ENCODE measurements around the gene SNX8.

Gene SNX8

GRCh38 chr7:2223321-2223720 lies 90.9 kb downstream of the SNX8 start:
- no peak for TF ChIP-seq CTCF (IDR thresholded peaks at IDR 0.05; ENCODE audit: insufficient read depth, low read depth, low read length, missing control alignments)
- DNase-seq (ENCODE audit: low read depth): no peak
- no peak overlapping the region for H3K4me3 ChIP-seq (ENCODE audit: low read length)

GRCh38 chr7:2222516-2222915 lies 91.7 kb downstream of the SNX8 start:
- no peak overlapping the region for H3K4me3 ChIP-seq (ENCODE audit: low read length)

GRCh38 chr7:2220954-2221353 lies 93.3 kb downstream of the SNX8 start:
- no peak for TF ChIP-seq CTCF (IDR thresholded peaks at IDR 0.05; ENCODE audit: insufficient read depth, low read depth, low read length, missing control alignments)
- H3K4me3 ChIP-seq (ENCODE audit: low read length): no peak overlapping the region
- no peak for DNase-seq (ENCODE audit: low read depth)

More at GRCh38 chr7:2222516-2222915, 91.7 kb downstream of the SNX8 start:
- TF ChIP-seq CTCF (IDR thresholded peaks at IDR 0.05; ENCODE audit: insufficient read depth, low read depth, low read length, missing control alignments): no peak
- DNase-seq (ENCODE audit: low read depth): no peak

GRCh38 chr7:2220506-2220905 lies 93.7 kb downstream of the SNX8 start:
- no peak for DNase-seq (ENCODE audit: low read depth)
- no peak for TF ChIP-seq CTCF (IDR thresholded peaks at IDR 0.05; ENCODE audit: insufficient read depth, low read depth, low read length, missing control alignments)
- H3K4me3 ChIP-seq (ENCODE audit: low read length): no peak overlapping the region

GRCh38 chr7:2220030-2220429 lies 94.2 kb downstream of the SNX8 start:
- DNase-seq (ENCODE audit: low read depth): no peak
- no peak overlapping the region for H3K4me3 ChIP-seq (ENCODE audit: low read length)
- TF ChIP-seq CTCF (IDR thresholded peaks at IDR 0.05; ENCODE audit: insufficient read depth, low read depth, low read length, missing control alignments): no peak

- no peak overlapping the region for H3K4me3 ChIP-seq (ENCODE audit: low read length)
- no peak for DNase-seq (ENCODE audit: low read depth)
- TF ChIP-seq CTCF (IDR thresholded peaks at IDR 0.05; ENCODE audit: insufficient read depth, low read depth, low read length, missing control alignments): no peak
These were observed 94.6 kb downstream of the SNX8 start for GRCh38 chr7:2219606-2220005.

GRCh38 chr7:2219136-2219535 lies 95.1 kb downstream of the SNX8 start:
- TF ChIP-seq CTCF (IDR thresholded peaks at IDR 0.05; ENCODE audit: insufficient read depth, low read depth, low read length, missing control alignments): no peak
- H3K4me3 ChIP-seq (ENCODE audit: low read length): no peak overlapping the region
- no peak for DNase-seq (ENCODE audit: low read depth)
